GM10847 (cell line): ENCODE results near the gene ATP10D.

Experiments used
- POLR2A ChIP-seq: IDR thresholded peaks from 2 replicates; pipeline ENCODE4 v1.6.1; 2011; ENCODE audit not compliant: insufficient read length; ENCODE audit errors: extremely low read depth

ATP10D gene

GRCh38 chr4:47525154-47525819, 40.2 kb downstream of the ATP10D start:
- no peak for TF ChIP-seq POLR2A

- no peak for TF ChIP-seq POLR2A
These were observed 41.2 kb downstream of the ATP10D start for GRCh38 chr4:47526281-47526680.

- TF ChIP-seq POLR2A = no peak
These were observed 45.7 kb downstream of the ATP10D start for GRCh38 chr4:47530801-47531200.

DNA sequence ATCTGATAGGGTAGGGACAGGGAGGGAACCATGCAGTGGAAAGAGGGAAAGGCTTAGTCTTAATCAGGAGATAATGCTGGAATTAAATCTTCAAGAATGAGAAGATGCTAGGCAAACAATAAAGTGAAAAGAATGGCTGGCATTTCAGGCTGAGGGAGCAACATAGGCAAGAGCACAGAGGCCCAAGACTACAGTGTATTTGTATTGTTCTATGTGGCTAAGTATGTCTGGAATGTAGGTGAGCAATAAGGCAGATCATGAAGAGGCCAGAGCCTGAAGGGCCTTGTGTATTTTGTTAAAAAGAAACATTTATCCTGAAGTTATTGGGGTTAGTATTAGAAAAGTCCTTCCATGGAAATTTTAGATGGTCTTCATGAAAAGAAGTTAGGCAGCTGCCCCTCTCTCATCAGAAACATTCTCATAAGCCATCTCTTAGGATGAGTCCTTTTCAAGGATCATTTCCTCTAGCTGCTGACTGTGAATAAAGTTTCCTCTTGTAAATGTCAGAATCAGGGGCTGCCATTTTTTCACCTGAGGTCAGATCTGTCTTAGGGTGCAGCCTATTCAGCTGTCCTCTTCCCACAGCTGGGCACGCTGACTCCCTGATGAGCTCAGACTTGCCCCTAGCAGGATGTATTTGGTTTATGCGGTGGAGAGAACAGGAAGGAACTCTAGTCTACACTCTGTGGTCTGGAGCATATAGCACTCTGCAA, 46.3 kb downstream of the ATP10D start:
- no peak for TF ChIP-seq POLR2A

- TF ChIP-seq POLR2A = no peak
These were observed 46.9 kb downstream of the ATP10D start for GRCh38 chr4:47531954-47532321.

DNA sequence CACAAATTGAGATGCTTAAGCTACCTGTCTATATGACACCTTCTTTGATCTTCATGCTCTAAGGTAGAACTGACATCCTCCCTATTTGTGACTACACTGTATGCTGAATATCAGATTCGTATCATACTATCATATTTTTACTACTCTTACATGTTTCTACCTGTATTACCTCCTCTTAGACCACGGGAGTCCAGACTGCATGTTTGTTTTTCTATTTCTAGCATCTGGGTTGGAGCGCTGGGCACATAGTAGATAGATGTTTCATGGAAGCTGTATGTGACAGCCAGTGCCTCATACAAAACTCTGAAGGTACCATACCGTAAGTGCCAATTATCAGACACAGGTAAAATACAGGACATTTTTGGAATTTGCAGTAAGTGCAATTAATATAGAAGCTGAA, 47.6 kb downstream of the ATP10D start:
- TF ChIP-seq POLR2A = no peak

- TF ChIP-seq POLR2A = no peak
These were observed 48.7 kb downstream of the ATP10D start for GRCh38 chr4:47533689-47534347.

- no peak for TF ChIP-seq POLR2A
These were observed 49.7 kb downstream of the ATP10D start for GRCh38 chr4:47534772-47535171.

- TF ChIP-seq POLR2A = no peak
These were observed 50.6 kb downstream of the ATP10D start for GRCh38 chr4:47535567-47536147.

- no peak for TF ChIP-seq POLR2A
These were observed 51.9 kb downstream of the ATP10D start for GRCh38 chr4:47536966-47537365.

GRCh38 chr4:47538111-47538824, 53.2 kb downstream of the ATP10D start:
- no peak for TF ChIP-seq POLR2A

DNA sequence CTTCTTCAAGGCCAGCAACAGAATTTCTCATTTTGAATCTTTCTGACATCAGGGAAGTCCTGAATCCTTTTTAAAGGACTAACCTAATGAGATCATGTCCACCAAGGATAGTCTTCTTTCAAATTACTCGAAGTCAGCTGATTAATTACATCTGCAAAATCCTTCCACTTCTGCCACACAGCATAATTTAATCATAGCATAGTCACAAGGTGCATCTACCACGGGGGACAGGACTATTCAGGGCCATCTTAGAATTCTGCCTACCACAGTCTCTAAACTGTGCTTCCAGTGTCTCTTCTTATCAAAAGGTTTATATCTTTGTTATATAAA, 53.7 kb downstream of the ATP10D start:
- TF ChIP-seq POLR2A = no peak

- no peak for TF ChIP-seq POLR2A
These were observed 58.3 kb downstream of the ATP10D start for GRCh38 chr4:47543331-47543730.

DNA sequence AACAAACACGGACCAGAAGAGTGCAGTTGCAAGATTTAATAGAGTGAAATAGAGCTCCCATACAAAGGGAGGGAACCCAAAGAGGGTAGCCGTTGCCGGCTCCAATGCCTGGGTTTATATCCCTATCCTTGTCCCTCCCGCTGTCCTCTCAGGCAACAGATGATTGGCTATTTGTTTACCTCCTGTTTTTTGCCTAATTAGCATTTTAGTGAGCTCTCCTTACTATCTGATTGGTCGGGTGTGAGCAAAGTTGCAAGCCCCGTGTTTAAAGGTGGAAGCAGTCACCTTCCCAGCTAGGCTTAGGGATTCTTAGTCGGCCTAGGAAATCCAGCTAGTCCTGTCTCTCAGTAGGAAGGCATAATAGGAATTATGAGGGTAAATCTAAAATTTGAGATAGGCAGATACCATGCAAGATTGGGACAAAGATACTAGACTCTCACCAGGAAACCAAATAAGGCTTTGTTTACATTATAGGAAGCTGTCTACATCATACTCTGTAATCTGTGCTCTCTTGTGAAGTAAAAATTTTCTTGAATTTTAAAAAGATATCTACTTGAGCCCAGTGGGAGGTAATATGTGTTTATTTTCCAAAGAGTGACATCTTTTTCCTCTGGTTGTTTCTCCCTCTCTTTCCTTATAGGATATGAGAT, 65.9 kb downstream of the ATP10D start:
- TF ChIP-seq POLR2A = no peak

DNA sequence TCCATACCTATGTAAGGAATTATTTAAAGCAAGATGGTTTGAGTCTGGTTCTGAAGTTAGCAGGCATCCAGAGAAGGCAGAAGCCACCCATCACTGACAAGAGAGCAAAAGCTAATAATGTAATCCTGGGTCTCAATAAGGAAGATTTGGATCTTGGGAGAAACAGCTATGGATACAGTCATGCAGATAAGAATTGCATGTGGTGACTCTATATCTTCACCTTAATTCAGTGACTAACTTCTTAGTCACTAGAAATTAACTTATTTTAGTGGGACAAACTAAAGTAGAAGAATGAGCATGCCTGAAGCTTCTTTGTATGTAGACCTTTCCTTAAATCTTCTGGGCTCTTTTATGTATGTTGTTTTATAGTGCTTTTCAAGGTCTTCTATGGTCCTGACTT, 66.6 kb downstream of the ATP10D start:
- no peak for TF ChIP-seq POLR2A

- no peak for TF ChIP-seq POLR2A
These were observed 68.5 kb downstream of the ATP10D start for GRCh38 chr4:47553329-47554125.
